ENCODE measurements around the gene SORCS2. TPM values are rescaled to one million over a fixed set of nuclear protein-coding genes. Genes with fewer than 3 reads are reported as not detected.

The SORCS2 gene
- total and polyA plus RNA-seq, 2 of the 13 experiments (the other 11 are each of a cell fraction or from before 2014, with no cell fraction given) = 0.82 to 1.0 TPM

GRCh38 chr4:7697343-7697742 lies 505.0 kb downstream of the SORCS2 start (continued):
- TF ChIP-seq RERE (CRISPR knock-in tag; IDR thresholded peaks at IDR 0.05; ENCODE audit: low read depth) = no peak
- TF ChIP-seq ARID2 (CRISPR knock-in tag; IDR thresholded peaks at IDR 0.05; ENCODE audit: borderline replicate concordance) = no peak
- no peak for TF ChIP-seq ZNF557 (CRISPR knock-in tag; IDR thresholded peaks at IDR 0.05)
- TF ChIP-seq E2F5 (CRISPR knock-in tag; conservative IDR thresholded peaks at IDR 0.05) = no peak
- TF ChIP-seq TP53 (CRISPR knock-in tag; conservative IDR thresholded peaks at IDR 0.05) = no peak

- H3K27ac ChIP-seq (ENCODE audit: extremely low read length, insufficient read depth, low read length) = no peak overlapping the region
- H3K9me3 ChIP-seq (ENCODE audit: low read length) = no peaks in the 10 kb centered on the region
- H3K79me2 ChIP-seq (ENCODE audit: insufficient read depth, low read length) = no peaks in the 10 kb centered on the region
- WGBS (ENCODE audit: low lambda C conversion rate) = 90% methylated on average over 7 of the region's 13 CpGs
- no peak overlapping the region for H3K4me3 ChIP-seq (replicated peaks in 1 of 3; ENCODE audit: insufficient read depth in 1 of 3, low read depth in 2 of 3, low read length in 3 of 3)
- CTCF ChIA-PET (ENCODE audit: low intra/inter-chr PET ratio, low total read pairs) = no interaction called here
- in situ Hi-C loops (cut with HindIII; ENCODE audit: extremely low pct_ligation_motif_present, low pct_unique_long_range_greater_than_20kb) = no loop called here
- H3K4me1 ChIP-seq (ENCODE audit: insufficient read depth, low read length) = no peaks in the 10 kb centered on the region
- intact Hi-C loops (cut with micrococcal nuclease; ENCODE audit: unreplicated experiment) = no loop called here
- H3K36me3 ChIP-seq (replicated peaks in 1 of 2; ENCODE audit: control insufficient read depth in 1 of 2, insufficient read depth in 2 of 2, low read length in 2 of 2) = no peaks in the 10 kb centered on the region
- no peak for TF ChIP-seq SP2 (CRISPR knock-in tag; IDR thresholded peaks at IDR 0.05)
- TF ChIP-seq ZNF34 (CRISPR knock-in tag; IDR thresholded peaks at IDR 0.05; ENCODE audit: borderline replicate concordance) = no peak
- TF ChIP-seq BORCS8-MEF2B (CRISPR knock-in tag; IDR thresholded peaks at IDR 0.05) = no peak
- TF ChIP-seq CEBPB (IDR thresholded peaks at IDR 0.05; ENCODE audit: borderline replicate concordance, low read depth, low read length) = no peak
- TF ChIP-seq ZNF331 (CRISPR knock-in tag; IDR thresholded peaks at IDR 0.05) = no peak
- H3K27me3 ChIP-seq (ENCODE audit: control insufficient read depth in 1 of 2, insufficient read depth in 2 of 2, low read length in 2 of 2) = no peaks in the 10 kb centered on the region
- no peak for FAIRE-seq
- H2AFZ ChIP-seq (ENCODE audit: low read length) = no peak overlapping the region
- DNase-seq (ENCODE audit: low spot score) = no peak
- BruUV-seq (replicated peaks) = no TSS peak
- ATAC-seq = no peak
- H3K9ac ChIP-seq (ENCODE audit: insufficient read depth, low read depth, low read length) = no peak overlapping the region
- no peaks in the 10 kb centered on the region for H4K20me1 ChIP-seq (ENCODE audit: insufficient read depth, low read length)
- no peak overlapping the region for H3K4me2 ChIP-seq (ENCODE audit: low read depth, low read length)
- POLR2A ChIA-PET = no interaction called here
These were observed 505.5 kb downstream of the SORCS2 start for GRCh38 chr4:7697821-7698220.
